NCI-H1048 (cell line): Measurements from ENCODE around the gene AZI2.

ENCODE experiments used
- DNase-seq: peaks from one replicate; lab custom pipeline; 2025; lab: John Stamatoyannopoulos, UW

AZI2 gene

GRCh38 chr3:28301688-28302087, 46.9 kb downstream of the AZI2 start:
- DNase-seq = no peak

GRCh38 chr3:28300345-28300962, 48.2 kb downstream of the AZI2 start:
- DNase-seq = no peak

GRCh38 chr3:28299705-28300104, 48.9 kb downstream of the AZI2 start:
- DNase-seq = no peak

GRCh38 chr3:28295898-28296490, 52.6 kb downstream of the AZI2 start:
- DNase-seq = no peak

- DNase-seq = no peak
These were observed 53.8 kb downstream of the AZI2 start for GRCh38 chr3:28294667-28295413.

GRCh38 chr3:28292622-28293021, 56.0 kb downstream of the AZI2 start:
- DNase-seq = no peak

- DNase-seq = no peak
These were observed 57.0 kb downstream of the AZI2 start for GRCh38 chr3:28291577-28291976.

GRCh38 chr3:28290863-28291300, 57.7 kb downstream of the AZI2 start:
- no peak for DNase-seq

GRCh38 chr3:28287046-28287445, 61.6 kb downstream of the AZI2 start:
- DNase-seq = no peak

- no peak for DNase-seq
These were observed 62.0 kb downstream of the AZI2 start for GRCh38 chr3:28286595-28286994.

GRCh38 chr3:28280781-28281180, 67.8 kb downstream of the AZI2 start:
- no peak for DNase-seq

- no peak for DNase-seq
These were observed 68.9 kb downstream of the AZI2 start for GRCh38 chr3:28279770-28280169.

GRCh38 chr3:28278918-28279317, 69.7 kb downstream of the AZI2 start:
- DNase-seq = no peak

- DNase-seq = no peak
These were observed 74.8 kb downstream of the AZI2 start for GRCh38 chr3:28273837-28274236.
